Measurements from ENCODE around the gene DISP2.

Gene DISP2

DNA sequence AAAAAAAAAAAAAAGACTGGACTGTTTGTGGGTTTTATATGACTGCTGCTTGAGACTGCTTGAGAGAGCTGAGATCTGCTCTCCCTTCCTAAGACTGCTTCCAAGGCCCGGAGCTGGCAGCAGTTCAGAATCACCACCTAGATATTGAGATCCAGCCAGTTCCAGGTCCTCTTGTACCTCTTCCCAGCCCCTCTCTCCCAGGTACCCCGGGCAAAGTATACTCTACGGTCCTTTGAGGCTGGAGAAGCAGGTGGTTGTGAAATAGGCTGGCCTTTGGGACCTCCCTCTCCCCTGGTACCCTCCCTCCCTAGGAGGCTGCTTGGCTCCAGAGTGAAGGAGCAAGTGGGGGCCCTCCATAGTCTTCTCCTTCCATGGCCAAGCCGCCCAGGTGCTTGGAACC, 70.2 kb downstream of the DISP2 start:
- H3K4me3 Mint-ChIP-seq, result no peak overlapping the region
- H3K27ac Mint-ChIP-seq, result no peak overlapping the region
- H3K27me3 Mint-ChIP-seq (ENCODE audit: low read depth), result peaks cover 22% of the 10 kb centered on the region
- H3K4me1 Mint-ChIP-seq, result peaks cover 14% of the 10 kb centered on the region
- no peaks in the 10 kb centered on the region for H3K9me3 Mint-ChIP-seq
- H3K36me3 Mint-ChIP-seq (ENCODE audit: low read depth), result no peaks in the 10 kb centered on the region
- TF ChIP-seq, protein P1, sequence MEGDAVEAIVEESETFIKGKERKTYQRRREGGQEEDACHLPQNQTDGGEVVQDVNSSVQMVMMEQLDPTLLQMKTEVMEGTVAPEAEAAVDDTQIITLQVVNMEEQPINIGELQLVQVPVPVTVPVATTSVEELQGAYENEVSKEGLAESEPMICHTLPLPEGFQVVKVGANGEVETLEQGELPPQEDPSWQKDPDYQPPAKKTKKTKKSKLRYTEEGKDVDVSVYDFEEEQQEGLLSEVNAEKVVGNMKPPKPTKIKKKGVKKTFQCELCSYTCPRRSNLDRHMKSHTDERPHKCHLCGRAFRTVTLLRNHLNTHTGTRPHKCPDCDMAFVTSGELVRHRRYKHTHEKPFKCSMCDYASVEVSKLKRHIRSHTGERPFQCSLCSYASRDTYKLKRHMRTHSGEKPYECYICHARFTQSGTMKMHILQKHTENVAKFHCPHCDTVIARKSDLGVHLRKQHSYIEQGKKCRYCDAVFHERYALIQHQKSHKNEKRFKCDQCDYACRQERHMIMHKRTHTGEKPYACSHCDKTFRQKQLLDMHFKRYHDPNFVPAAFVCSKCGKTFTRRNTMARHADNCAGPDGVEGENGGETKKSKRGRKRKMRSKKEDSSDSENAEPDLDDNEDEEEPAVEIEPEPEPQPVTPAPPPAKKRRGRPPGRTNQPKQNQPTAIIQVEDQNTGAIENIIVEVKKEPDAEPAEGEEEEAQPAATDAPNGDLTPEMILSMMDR (IDR thresholded peaks at IDR 0.05; ENCODE audit: unreplicated experiment in 3 of 3), result no peak
